ENCODE results near the gene CHPF. TPM values are rescaled to one million over a fixed set of nuclear protein-coding genes. Genes with fewer than 3 reads are reported as not detected.
A peak's percentile ranks its signal among the peaks of the same experiment; 100 is the strongest.

Gene CHPF, protein sequence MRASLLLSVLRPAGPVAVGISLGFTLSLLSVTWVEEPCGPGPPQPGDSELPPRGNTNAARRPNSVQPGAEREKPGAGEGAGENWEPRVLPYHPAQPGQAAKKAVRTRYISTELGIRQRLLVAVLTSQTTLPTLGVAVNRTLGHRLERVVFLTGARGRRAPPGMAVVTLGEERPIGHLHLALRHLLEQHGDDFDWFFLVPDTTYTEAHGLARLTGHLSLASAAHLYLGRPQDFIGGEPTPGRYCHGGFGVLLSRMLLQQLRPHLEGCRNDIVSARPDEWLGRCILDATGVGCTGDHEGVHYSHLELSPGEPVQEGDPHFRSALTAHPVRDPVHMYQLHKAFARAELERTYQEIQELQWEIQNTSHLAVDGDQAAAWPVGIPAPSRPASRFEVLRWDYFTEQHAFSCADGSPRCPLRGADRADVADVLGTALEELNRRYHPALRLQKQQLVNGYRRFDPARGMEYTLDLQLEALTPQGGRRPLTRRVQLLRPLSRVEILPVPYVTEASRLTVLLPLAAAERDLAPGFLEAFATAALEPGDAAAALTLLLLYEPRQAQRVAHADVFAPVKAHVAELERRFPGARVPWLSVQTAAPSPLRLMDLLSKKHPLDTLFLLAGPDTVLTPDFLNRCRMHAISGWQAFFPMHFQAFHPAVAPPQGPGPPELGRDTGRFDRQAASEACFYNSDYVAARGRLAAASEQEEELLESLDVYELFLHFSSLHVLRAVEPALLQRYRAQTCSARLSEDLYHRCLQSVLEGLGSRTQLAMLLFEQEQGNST
- polyA plus RNA-seq (2011; rRNA removed) (65.0 and 119 TPM in 2 replicates), polyA minus RNA-seq (2011; rRNA and poly(A)+ RNA removed) (19.2 and 21.0 TPM in 2 replicates)

DNA sequence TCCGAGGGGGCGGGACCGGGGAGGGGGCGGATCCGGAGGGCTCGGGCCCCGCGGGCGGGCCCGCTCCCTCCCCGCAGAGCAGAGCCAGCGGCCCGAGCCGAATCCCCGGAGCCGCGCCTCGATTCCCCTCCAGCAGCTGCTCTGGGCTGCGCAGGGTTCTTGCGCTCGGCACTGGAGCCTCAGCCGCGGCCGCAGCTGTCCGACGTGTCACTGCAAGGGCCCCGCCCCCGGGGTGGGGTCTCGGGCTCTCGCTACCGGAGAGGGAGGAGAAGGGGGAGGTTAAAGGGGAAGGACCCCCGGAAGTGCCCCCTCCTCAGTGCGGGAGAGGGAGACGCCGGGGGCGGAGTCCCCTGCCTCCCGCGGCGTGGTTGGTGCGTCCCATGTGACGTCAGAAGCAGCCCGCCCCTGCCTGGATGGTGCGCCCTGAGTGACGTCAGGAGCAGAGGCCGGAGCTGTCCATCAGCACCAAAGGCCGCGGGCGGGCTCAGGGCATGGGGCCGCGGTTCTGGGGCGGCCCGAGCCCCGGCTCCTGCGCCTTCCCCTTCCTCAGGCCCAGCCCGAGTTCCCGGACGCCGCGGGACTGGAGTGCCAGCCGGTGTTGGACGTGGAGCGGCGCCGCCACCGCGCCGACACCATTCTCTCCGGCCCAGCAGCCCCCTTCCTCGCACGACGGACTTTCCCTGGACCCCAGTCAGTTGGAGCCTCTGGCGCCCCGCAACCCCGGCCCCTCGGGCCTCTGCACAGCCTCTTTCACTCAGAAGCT lies at the start of gene CHPF, which contains the start of gene TMEM198:
Gene CHPF, minus strand, starts transcription at position 214 of the 763 bp plus-strand sequence. CDS start 271 bp downstream, outside the sequence.
Gene TMEM198, plus strand, starts transcription at position 433 of the 763 bp plus-strand sequence. CDS start 700 bp downstream, outside the sequence.
- TF ChIP-seq, protein P1, sequence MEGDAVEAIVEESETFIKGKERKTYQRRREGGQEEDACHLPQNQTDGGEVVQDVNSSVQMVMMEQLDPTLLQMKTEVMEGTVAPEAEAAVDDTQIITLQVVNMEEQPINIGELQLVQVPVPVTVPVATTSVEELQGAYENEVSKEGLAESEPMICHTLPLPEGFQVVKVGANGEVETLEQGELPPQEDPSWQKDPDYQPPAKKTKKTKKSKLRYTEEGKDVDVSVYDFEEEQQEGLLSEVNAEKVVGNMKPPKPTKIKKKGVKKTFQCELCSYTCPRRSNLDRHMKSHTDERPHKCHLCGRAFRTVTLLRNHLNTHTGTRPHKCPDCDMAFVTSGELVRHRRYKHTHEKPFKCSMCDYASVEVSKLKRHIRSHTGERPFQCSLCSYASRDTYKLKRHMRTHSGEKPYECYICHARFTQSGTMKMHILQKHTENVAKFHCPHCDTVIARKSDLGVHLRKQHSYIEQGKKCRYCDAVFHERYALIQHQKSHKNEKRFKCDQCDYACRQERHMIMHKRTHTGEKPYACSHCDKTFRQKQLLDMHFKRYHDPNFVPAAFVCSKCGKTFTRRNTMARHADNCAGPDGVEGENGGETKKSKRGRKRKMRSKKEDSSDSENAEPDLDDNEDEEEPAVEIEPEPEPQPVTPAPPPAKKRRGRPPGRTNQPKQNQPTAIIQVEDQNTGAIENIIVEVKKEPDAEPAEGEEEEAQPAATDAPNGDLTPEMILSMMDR (IDR thresholded peaks at IDR 0.05; ENCODE audit: insufficient read depth, low read depth, low read length), result no peak
- DNase-seq (ENCODE audit: low read depth), result peak; percentile 86
- ChIA-PET POLR2A (interaction anchor here (0.5 kb wide), 1 partner anchor 22 kb away, joined by 4 read pairs; no protein-coding TSS in a partner anchor), CTCF (interaction anchor here (0.7 to 35.2 kb wide), 12 partner anchors 8 to 146 kb away, joined by 3 to 872 read pairs (median 4); partner anchors contain the start of genes ASIC4 and GMPPA)
- Histone ChIP-seq H3K27me3 (ENCODE audit: control insufficient read depth, insufficient read depth, low read length) (no peaks in the 10 kb centered on the region), H3K4me3 (ENCODE audit: low read depth, low read length) (peak within 1 kb of the TSS; percentile 84), H3K36me3 (ENCODE audit: control insufficient read depth, insufficient read depth, low read length) (peaks cover 28% of the 10 kb centered on the region)

DNA sequence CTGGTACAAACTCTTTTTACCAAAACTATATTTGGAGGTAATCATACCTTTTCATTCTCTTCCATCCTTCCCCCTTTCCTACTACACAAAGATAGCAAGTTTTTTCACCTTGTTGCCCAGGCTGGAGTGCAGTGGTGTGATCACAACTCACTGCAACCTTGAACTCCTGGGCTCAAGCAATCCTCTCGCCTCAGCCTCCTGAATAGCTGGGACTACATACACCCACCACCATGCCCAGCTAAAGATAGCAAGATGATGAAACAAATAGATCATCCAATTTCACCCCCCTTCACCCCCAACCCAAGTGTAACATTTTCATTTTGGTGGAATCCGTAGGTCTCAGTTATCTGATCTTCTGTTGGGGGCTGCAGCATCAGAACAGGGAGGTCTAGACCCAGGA lies 49.5 kb upstream of the CHPF start:
- POLR2A ChIA-PET, result no interaction called here
- Histone ChIP-seq H3K36me3 (ENCODE audit: control insufficient read depth, insufficient read depth, low read length) (no peaks in the 10 kb centered on the region), H3K27me3 (ENCODE audit: control insufficient read depth, insufficient read depth, low read length) (no peaks in the 10 kb centered on the region), H3K4me3 (ENCODE audit: low read depth, low read length) (no peak overlapping the region)
- TF ChIP-seq, protein P1 (IDR thresholded peaks at IDR 0.05; ENCODE audit: insufficient read depth, low read depth, low read length), result no peak
- CTCF ChIA-PET, result interaction anchor here (1.7 kb wide), 1 partner anchor 16 kb away, joined by 4 read pairs; no protein-coding TSS in a partner anchor
- no peak for DNase-seq (ENCODE audit: low read depth)

DNA sequence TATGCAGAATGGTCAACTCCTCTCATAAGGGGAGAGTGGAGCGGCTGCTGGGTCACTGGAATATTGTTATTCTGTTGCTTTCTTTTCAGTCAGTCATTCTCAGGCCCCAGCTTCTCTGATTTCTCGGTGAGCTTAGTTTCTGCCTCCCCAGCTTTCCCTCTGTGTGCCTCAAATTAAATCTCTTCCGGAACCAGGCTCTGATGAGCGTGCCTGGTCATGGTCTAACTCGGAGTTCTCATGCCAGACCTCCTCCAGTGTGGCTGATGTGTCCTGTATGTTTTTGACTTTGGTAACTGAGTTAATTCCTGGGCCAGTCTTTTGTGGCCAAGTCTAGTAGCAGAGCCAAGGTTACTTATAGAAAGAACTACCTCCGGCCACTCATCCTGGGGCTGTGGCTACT lies 49.1 kb upstream of the CHPF start:
- H3K4me3 ChIP-seq (ENCODE audit: low read depth, low read length), result no peak overlapping the region
- H3K36me3 ChIP-seq (ENCODE audit: control insufficient read depth, insufficient read depth, low read length), result no peaks in the 10 kb centered on the region
- H3K27me3 ChIP-seq (ENCODE audit: control insufficient read depth, insufficient read depth, low read length), result no peaks in the 10 kb centered on the region
- TF ChIP-seq, protein P1 (IDR thresholded peaks at IDR 0.05; ENCODE audit: insufficient read depth, low read depth, low read length), result no peak
- POLR2A ChIA-PET, result no interaction called here
- CTCF ChIA-PET, result interaction anchor here (1.1 to 1.7 kb wide), 3 partner anchors 15 to 65 kb away, joined by 3 to 4 read pairs (median 3); no protein-coding TSS in a partner anchor
- DNase-seq (ENCODE audit: low read depth), result no peak

DNA sequence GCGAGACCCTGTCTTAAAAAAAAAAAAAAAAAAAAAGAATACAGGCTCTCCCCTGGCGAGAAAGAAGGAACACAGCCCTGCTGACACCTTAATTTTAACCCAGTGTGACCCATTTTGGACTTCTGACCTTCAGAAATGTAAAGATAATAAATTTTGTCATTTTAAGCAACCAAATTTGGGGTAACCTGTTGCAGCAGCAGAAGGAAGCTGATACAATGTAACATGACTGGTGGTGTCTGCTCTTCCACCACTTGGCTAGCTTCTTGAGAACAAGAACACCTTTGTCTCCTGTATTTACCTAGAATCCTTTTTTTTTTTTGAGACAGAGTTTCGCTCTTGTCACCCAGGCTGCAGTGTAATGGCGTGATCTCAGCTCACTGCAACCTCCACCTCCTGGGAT lies 47.5 kb upstream of the CHPF start:
- CTCF ChIA-PET, result no interaction called here
- DNase-seq (ENCODE audit: low read depth), result no peak

More for the DNA sequence above, 47.5 kb upstream of the CHPF start:
- TF ChIP-seq, protein P1 (IDR thresholded peaks at IDR 0.05; ENCODE audit: insufficient read depth, low read depth, low read length), result no peak
- POLR2A ChIA-PET, result no interaction called here
- Histone ChIP-seq H3K36me3 (ENCODE audit: control insufficient read depth, insufficient read depth, low read length) (no peaks in the 10 kb centered on the region), H3K27me3 (ENCODE audit: control insufficient read depth, insufficient read depth, low read length) (no peaks in the 10 kb centered on the region), H3K4me3 (ENCODE audit: low read depth, low read length) (no peak overlapping the region)
